HT-29 (cell line): ENCODE measurements around the gene ATP9A. TPM values are rescaled to one million over a fixed set of nuclear protein-coding genes. Genes with fewer than 3 reads are reported as not detected.
A peak's percentile ranks its signal among the peaks of the same experiment; 100 is the strongest.

Source experiments
- DNase-seq: peaks from one replicate; pipeline ENCODE4 v3.0.0-alpha.2; 2015; ENCODE audit warnings: low spot score
- total RNA-seq: library from RNA; depleted of rRNA; stranded (reverse); fragments of >200 nt; shearing (Covaris generic); gene quantifications from 2 replicates; pipeline ENCODE4 v1.2.3, GENCODE V29; 2014

The ATP9A gene
- total RNA-seq, 1 experiment from 2014 or later: 70.3 TPM

DNA sequence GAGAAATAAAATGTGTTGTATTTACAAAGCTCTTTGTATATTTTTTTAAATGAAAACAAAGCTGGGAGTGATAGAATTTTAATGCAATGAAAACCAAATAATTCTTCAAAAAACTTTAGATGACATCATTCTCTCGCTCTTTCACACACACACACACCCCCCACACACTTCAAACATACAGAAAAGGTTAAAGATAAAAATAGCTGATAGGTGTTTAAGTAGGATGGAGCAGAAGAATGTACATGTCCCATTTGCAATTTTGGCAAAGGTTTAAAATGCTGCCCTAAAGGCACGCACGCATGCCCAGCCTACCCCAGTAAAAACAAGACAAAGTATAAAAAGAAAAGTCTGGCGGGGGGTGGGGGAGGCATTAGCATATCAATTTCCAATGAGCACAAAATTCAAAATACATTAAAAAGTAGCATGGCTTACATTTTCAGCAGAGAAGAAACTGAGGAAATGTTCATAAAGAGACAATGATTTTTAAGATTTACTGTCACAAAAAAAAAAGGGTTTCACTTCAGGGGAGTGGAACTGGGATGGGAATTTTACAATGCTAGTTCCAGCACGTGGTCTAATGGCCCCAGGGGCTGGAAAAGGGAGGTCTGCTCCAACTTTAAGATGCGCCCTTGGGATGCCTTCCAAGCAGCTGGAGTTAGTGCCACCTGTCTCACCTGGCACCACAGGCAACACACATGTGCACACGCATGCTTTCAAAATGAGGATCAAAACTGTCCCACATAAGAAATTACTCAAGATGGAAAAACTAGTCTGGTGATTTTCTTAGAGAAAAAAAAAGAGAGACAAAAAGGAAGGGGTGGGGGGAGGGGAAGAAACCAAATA is 170.6 kb downstream of the ATP9A start:
- DNase-seq: no peak

DNA sequence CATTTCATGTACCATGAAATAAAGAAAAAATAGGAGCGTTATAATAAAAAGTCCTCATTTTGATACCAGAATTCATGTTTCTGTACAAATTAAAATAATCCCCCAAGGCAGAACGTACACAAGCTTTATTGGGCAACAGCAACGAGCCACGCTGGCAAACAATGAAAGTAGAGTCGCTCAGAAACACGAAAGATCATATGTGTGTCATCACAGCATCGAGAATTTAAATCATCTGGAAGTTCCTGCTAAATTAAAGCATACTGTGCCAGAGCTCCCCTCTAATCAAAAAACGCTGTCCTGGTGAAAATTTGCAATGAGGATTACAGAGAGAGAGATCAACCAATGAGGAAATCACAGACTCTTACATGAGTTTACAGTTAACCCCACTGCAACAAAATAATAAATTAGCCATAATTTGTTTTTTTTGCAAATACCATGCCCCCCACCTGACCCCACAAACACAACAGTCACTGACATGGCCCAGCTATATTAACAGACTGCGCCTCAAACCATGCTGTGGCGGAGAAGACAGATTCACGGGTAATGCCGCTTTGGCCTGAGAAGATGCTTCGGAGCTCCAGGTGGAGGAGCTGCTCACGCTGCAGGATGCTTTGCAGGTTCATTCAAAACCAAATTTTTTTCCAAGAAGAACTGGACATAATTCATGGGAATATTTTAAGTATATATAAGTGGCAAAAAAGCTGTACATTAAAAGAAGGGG is 171.4 kb downstream of the ATP9A start:
- DNase-seq: no peak

DNA sequence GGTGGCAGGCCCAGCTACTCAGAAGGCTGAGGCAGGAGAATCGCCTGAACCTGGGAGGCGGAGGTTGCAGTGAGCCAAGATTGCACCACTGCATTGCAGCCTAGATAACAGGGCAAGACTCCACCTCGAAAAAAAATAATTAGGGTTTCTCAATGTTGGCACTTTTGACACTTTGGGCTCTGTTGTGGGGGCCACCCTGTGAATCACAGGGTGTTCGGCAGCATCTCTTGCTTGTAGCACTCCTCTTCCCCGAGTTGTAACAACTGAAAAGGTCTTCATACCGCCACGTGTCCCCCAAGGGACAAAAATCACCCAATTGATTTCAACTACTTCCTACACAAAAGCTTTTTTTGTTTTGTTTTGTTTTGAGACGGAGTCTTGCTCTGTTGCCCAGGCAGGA is 172.4 kb downstream of the ATP9A start:
- no peak for DNase-seq

DNA sequence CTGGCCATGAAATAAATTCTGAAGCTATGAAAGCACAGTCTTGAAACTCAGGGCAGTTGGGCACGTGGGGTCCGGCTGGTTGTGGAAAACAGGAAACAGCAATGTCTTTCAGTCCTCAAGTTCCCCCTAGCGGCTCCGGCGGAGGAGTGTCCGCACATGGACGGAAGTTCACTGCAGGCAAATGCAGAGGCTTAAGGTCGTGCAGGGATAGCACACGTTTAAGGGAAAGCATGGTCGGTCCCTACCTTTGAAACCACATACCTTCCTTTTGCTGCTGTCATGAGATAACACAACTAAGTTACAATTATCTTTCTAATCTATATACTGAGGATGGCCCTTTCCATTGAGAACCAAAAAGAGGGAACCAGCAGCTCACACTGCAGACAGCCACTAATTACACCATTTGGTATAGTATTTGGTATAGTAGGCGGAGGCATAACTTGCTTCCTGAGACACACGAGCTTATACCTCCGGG is 173.1 kb downstream of the ATP9A start:
- peak; percentile 92 for DNase-seq

DNA sequence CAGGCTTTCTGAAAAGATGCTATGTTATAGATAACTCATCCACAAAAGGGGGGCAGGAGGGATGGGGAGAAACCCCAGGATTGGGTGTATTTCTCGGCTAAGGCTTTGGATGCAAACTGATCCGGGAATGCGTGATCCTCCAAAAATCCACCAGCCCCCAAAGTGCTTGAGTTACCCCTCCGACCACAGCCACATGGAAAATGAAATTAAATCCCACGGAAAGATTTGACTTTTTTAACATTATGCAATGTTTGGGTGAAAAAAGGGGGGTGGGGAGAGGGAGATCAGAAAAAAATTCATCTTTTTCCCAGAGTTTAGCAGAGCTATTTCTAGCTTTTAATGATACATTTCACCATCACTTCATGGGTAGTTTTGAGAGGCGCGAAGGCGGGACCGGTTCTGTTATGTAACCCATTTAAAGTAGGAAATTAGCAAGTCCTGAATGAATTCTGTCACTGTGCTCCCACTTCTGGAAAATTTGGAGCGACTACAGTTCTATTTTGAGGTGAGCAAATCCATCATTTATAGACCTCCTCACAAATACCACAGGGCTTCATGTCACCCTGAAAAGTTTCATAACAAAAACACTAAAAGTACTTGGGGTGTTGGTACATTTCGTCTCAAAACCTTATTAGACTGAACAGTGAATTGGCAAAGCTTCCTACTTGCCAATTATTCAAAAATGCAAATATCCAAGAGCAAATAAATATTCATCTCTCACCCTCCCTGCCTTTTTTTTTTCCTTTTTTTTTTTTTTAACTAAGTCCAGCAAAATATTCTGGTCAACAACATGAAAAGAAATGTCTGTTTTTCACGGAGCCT is 173.7 kb downstream of the ATP9A start:
- no peak for DNase-seq

DNA sequence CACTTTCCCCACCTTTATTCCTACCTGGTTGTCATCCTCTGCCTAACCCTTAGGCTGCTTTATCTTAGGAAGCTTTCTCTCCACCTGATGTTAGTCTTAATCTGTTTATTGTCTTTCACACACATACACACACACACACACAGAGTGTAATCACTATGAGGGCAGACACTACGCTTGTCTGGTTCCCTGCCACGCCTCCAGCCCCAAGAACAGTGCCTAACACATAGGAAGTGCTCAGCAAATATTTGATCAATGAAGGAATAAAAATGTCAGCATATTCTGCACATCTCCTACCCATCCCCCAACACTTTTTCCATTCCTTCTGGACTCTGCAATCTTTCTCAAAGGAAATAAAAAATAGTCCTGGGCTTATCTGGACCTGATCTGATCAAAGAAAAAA is 174.6 kb downstream of the ATP9A start:
- no peak for DNase-seq

DNA sequence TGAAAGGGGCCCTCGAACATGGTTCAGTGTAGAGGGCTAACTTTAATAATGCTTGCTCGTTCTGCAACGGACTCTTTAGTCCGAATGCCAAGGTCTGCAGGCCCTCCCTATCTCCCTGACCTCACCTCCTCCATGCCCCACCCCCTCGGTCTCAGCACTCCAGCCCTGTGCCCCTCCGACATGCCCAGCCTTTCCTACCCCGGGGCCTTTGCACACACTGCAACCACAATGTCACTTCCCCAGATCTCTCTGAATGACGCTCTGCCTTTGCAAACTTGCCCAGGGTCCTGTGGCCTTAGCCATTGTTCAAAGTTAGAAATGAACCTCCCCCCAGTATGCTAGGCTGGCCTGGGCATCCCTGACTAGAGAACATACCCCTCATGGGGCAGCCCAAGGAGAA is 175.6 kb downstream of the ATP9A start:
- DNase-seq: no peak

DNA sequence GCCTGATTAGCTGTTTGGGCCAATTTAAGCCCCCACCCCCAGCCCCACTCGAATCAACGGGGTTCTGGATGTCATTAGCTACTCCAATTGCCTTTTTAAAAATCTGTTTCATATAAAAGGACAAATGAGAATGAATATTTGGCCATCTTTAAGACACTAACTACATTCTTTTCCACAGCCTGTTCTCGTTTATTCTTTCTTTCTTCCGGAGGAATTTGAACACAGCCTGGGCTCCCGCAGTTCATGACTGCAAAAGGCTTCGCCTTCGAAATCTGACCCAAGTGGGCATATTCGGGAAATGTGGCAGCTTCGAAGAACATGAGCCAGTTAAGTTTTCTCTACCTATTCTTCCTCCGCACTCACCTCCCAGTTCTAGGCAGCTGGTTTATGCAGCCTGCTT is 176.3 kb downstream of the ATP9A start:
- no peak for DNase-seq

DNA sequence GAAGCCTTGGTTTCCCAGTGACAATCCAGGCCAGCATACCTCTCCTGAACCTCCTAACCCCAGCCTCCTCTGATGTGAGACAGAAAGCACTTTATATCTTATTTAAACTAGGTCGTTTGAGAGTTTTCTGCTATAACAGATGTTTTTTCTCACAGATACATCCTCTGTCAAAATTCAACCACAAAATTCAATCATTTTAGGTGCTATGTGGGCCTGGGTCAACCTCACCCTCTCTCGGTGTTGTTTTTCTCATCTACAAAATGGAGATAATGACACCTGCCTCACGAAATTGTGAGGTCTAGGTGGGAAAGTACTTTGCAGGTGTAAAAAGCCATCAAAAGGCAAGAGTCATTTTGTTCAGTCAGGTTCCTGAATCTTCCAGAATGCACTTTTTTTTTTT is 179.4 kb downstream of the ATP9A start:
- no peak for DNase-seq

DNA sequence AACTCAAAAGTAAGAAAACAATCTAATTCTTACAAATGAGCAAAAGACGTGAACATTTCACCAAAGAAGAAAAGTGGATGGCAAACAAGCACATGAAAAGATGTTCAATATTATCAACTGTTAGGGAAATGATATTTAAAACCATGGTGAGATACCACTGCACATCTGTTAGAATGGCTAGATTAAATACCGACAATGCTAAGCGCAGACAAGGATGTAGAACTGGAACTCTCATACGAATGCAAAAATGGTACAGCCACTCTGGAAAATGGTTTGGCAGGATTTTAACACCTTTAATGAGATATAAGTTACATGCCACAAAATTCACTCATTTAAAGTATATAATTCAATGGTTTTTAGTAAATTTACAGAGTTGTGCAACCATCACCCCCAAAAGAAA is 181.0 kb downstream of the ATP9A start:
- DNase-seq: no peak

DNA sequence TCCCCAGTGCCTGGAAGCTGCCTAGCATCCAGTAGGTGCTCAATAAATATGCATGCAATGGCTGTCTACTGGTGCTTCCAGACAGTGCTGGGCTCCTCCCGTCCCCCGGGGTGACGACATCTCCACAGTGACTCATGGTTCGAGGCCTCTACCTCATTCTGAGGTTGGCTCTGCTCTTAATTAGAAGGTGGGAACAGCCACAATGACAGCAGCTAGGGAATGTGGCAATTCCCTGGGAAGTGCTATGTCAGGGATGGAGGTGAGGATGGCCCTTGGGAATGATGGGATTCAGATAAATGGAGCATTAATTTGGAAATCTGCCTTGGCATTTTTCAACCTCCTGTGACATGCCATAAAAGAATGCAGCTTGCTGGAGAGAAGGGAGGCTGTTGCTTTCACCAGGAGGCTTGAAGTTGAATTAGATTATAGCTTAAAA is 182.2 kb downstream of the ATP9A start:
- no peak for DNase-seq

DNA sequence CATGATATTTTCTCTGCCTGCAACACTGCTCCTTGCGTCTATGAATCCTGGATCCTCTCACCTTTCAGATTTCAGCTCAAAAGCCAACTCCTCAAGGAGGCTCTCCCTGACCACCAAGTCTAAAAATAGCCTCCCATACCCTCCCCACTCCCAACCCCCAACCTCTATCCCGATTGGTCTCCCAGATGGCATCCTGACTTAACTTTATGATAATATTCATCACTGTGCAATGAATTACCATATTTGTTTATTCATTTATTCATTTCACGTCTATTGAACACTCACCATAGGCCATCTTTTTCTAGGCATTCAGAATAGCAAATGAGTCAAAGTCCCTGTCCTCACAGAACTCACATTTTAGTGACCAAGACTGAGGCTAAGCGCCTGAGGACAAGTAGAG is 183.0 kb downstream of the ATP9A start:
- DNase-seq: no peak

DNA sequence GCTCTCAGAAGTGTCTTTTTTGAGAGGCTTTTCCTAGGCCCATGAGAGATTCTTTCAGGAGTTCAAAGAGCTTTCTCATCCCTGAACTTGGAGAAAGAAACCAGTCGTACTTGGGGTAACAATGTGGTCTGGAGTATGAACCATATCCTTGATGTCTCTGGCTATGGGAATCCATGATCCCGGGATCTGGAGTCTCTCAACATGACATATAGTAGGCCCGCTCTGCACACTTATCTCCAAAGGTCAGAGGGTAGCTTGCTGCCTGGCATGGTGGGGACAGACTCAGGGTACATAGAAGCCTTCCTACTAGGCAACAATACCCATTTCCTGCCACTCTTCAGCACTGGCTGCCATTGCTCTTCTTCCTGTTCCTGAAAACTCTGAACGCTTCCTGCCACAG is 183.5 kb downstream of the ATP9A start:
- DNase-seq: no peak

DNA sequence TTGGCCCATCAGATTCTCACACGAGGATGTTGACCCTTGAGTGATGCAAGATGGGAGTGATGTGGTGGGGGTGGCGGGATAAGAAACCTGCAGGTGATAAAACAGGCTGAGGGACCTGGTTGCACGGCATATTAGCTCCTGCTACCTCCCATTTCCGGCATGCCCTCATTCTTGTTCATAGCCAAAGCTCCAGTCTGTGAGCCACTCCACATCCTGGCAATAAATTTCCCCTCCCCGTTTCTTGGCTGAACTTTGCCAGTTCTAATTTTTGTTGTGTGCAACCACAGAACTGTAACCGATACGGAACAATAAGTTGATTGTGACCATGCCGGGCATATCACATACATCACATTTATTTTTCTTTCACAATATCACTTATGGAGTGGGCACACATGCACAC is 184.1 kb downstream of the ATP9A start:
- no peak for DNase-seq

DNA sequence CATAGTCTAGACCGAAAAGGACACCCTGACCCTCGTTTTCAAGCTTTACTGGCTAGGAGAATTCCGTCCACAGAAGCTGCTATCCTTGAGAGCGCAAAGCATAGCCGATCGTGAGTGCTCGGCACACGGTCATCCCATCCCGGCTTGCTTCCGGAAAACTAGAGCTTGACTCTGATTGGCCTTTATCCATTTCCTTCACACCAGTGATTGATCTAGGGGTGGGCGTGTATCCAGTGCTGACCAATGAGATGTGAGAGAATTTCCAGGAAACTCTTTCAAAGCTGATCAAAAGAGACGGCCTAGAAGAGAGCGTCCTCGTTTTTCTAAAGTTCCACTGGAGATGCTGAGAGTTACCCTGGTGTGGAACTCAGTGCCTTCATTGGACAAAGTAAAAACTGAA is 184.7 kb downstream of the ATP9A start:
- no peak for DNase-seq

DNA sequence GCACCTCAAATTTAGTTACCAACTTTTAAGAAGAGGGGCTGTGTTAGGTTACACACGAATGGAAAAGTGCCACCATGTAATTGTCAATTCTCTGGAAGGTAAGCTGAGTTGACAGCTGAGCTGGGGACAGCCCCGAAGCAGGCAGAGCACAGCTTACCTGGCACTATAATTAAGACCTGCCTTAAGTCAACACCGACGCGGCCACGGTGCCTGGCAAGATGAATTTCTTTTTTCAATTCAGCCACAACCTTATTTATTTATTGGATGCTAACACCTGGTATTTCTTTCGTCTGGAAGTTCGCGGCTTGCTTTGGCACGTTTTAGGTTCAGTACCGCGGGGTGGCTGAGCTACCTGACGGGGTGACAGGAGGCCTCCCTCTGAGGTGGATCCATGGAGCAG is 185.1 kb downstream of the ATP9A start:
- no peak for DNase-seq

DNA sequence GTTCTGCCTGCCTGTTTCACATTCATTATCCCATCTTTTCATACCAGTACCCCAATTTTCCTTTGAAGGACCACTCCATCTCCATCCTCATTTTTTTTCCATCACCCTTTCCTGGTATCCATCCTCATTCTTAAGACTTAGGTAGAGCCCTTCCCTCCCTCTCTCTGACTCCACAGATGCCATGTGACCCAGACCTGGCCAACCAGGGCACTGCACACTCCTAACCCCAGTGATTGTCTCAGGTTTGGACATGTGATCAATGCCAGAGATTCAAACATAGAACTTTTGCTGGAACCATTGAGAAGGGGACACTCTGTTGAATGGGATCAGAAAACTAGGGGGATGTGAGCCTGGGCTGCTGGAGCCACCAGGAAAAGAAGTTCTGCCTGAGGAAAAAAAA is 186.6 kb downstream of the ATP9A start:
- no peak for DNase-seq

DNA sequence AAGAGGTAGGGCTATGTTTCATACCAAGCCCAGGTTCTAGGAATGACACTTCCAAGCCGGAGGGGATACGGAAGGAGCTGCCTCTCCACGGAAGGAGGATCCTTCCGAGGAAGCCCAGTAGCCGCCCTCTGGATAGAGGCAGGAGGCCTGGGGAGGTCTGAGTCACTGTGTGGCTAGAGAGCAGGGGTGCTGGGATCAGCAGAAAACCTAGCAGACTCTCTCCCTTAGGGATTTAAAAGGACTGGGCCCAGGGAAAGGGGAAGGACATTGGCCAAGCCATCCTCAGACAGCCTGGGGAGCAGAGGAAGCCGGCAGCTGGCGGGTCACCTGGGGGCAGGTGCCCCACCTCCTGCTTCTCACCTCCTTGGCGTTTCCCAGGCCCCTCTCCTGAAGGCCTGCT is 189.1 kb downstream of the ATP9A start:
- no peak for DNase-seq

DNA sequence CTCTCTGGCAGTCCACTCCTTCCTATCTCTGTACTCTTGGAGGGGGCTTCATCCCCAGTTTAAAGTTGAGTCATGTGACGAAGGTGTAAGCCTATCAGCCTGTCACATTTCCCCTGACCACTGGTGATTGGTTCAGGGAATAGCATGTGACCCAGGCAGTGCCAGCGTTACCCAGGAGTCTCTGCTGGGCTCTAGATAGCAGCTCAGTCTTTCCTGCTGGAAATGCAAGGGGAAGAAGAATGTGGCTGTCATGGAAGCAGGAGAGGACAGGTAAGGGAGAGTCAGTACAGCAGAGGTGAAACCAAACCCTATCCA is 190.1 kb downstream of the ATP9A start:
- DNase-seq: no peak

DNA sequence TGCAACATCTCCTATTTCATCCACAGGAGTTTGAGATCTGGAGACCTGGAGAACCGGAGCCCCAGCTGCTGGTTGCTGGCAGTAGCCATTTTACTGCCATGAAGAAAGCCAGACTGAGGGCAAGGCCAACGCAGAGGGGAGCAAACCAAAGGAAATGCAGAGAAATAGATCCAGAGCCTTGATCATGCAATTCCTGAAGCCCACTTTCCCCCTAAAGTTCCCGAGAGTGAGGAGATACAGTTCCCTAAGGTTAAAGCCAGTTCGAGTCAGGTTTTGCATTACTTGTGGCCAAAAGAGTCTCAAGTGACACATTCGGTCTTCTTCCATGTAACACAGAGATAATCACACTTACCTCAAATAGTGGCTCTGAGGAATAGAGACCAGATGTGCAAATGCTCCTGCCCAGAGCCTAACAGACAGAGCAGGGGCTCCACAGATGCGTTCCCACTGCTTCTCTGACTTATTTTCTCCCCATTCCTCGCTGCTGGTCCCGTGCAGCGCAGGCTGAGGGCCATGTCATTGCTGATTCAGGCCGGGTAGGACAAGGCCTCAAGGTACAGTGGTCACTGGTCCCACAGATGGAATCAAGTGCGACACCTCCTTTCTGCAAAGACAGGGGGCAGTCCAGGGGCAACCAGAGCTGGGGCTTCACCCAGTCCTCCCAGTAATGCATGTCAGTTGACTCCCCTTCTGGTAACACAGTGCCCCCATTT is 190.6 kb downstream of the ATP9A start:
- DNase-seq: no peak

DNA sequence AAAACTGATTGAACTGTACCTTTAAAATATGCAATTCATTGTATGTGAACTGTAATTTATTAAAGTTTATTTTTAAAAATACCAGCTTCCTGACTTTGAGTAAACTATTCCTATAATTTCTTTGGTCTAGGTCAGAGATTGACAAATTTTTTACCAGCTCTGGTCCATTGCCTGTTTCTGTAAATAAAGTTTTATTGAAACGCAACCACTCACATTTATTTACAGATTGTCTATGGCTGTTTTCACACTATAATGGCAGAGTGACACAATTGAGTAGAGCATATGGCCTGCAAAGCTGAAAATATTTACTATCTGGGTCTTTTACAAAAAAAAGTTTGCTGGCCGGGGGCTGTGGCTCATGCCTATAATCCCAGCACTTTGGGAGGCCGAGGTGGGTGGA is 192.7 kb downstream of the ATP9A start:
- no peak for DNase-seq
